ENCODE measurements around the gene KCNG2.

KCNG2 gene

DNA sequence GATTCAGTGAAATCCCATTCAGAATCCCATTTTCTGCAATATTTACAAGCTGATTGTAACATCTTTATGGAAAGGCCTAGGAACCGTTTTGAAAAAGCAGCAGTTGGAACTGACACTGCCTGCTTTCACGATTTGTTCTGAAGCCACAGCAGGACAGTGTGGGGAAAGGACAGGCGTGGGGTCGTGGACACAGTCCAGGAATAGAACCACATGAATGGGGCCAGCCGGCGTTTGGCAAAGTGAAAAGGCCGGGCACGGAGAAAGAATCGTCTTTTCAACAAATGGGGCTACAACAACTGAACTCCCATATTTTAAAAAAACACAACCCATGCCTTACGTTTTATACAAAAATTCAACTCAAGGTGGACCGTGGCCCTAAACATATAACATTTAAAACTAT is 84.0 kb downstream of the KCNG2 start:
- DNase-seq (ENCODE audit: low read depth): no peak
- H3K4me3 ChIP-seq (ENCODE audit: control insufficient read depth, low read depth, low read length): no peak overlapping the region
- TF ChIP-seq, protein P1, sequence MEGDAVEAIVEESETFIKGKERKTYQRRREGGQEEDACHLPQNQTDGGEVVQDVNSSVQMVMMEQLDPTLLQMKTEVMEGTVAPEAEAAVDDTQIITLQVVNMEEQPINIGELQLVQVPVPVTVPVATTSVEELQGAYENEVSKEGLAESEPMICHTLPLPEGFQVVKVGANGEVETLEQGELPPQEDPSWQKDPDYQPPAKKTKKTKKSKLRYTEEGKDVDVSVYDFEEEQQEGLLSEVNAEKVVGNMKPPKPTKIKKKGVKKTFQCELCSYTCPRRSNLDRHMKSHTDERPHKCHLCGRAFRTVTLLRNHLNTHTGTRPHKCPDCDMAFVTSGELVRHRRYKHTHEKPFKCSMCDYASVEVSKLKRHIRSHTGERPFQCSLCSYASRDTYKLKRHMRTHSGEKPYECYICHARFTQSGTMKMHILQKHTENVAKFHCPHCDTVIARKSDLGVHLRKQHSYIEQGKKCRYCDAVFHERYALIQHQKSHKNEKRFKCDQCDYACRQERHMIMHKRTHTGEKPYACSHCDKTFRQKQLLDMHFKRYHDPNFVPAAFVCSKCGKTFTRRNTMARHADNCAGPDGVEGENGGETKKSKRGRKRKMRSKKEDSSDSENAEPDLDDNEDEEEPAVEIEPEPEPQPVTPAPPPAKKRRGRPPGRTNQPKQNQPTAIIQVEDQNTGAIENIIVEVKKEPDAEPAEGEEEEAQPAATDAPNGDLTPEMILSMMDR (conservative IDR thresholded peaks at IDR 0.05; ENCODE audit: control insufficient read depth, insufficient read depth, low read depth, low read length): no peak

GRCh38 chr18:79882522-79883241 is 84.9 kb downstream of the KCNG2 start:
- no peak overlapping the region for H3K4me3 ChIP-seq (ENCODE audit: control insufficient read depth, low read depth, low read length)
- no peak for DNase-seq (ENCODE audit: low read depth)
- TF ChIP-seq, protein P1 (conservative IDR thresholded peaks at IDR 0.05; ENCODE audit: control insufficient read depth, insufficient read depth, low read depth, low read length): no peak

- TF ChIP-seq, protein P1 (conservative IDR thresholded peaks at IDR 0.05; ENCODE audit: control insufficient read depth, insufficient read depth, low read depth, low read length): no peak
- no peak overlapping the region for H3K4me3 ChIP-seq (ENCODE audit: control insufficient read depth, low read depth, low read length)
- no peak for DNase-seq (ENCODE audit: low read depth)
Observed at GRCh38 chr18:79883461-79884293, 85.9 kb downstream of the KCNG2 start.

DNA sequence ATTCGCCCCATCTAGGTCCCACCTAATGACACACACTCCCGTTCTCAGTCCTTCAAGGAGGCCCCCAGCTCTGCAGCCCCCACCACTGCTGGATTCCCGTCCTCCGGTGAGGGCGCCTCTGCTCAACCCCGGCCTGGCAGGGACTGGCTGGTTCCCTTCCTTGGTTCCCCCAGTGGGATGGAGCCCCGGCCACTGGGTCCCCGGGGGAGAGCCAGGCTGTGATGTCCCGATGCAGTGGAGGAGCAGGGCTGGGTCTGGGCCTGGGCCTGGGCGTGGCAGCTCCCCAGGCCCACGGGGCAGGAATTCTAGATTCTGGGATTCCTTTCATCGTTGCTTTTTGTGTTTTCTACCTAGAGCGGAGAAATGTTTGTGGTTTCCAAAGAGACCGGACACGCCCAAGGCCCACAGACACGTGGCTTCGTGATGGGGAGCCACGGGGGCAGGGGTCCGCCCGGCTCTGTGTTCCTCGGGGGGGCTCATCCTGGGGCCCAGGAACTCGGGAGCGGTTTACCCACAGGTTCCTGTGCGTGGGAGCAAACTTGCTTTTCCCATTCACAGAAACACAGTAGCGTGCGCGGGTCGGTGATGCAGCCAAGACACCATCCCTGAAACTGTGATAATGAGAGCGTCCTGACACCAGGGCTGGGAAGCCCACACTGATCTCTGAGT is 86.7 kb downstream of the KCNG2 start:
- no peak overlapping the region for H3K4me3 ChIP-seq (ENCODE audit: control insufficient read depth, low read depth, low read length)
- no peak for DNase-seq (ENCODE audit: low read depth)
- TF ChIP-seq, protein P1 (conservative IDR thresholded peaks at IDR 0.05; ENCODE audit: control insufficient read depth, insufficient read depth, low read depth, low read length): no peak

GRCh38 chr18:79884963-79885728 is 87.4 kb downstream of the KCNG2 start:
- TF ChIP-seq, protein P1 (conservative IDR thresholded peaks at IDR 0.05; ENCODE audit: control insufficient read depth, insufficient read depth, low read depth, low read length): no peak
- H3K4me3 ChIP-seq (ENCODE audit: control insufficient read depth, low read depth, low read length): no peak overlapping the region
- DNase-seq (ENCODE audit: low read depth): no peak

Measured in fibroblast of mammary gland (primary cell).